Sigmoid colon (tissue), 4 donors: ENCODE results near the gene DSC3.

Source experiments
- POLR2A ChIP-seq, 2 donors: fragments of 450-650 bp; IDR thresholded peaks; one replicate each; pipeline ENCODE4 v1.6.1; 2016; ENCODE audit warnings: antibody characterized with exemption in 2 of 2, mild to moderate bottlenecking in 2 of 2, moderate library complexity in 2 of 2
- POLR2AphosphoS5 ChIP-seq, 4 donors: sonication (generic); formaldehyde crosslinking; IDR thresholded peaks; one replicate each; pipeline ENCODE4 v1.6.1; 2017; ENCODE audit warnings: antibody characterized with exemption in 4 of 4

- TF ChIP-seq POLR2A (IDR thresholded peaks at IDR 0.05) (no peak), POLR2AphosphoS5 (IDR thresholded peaks at IDR 0.05) (no peak)
Measured at GRCh38 chr18:31077878-31078277, 35.3 kb upstream of the DSC3 start.
